Subcutaneous adipose tissue (tissue), 4 donors: ENCODE measurements around the gene OR3A3. TPM values are rescaled to one million over a fixed set of nuclear protein-coding genes. Genes with fewer than 3 reads are reported as not detected.

Experiments
- CTCF ChIP-seq: fragments of 450-650 bp; IDR thresholded peaks from one replicate; pipeline ENCODE4 v1.5.1; 2016; ENCODE audit warnings: low read depth, mild to moderate bottlenecking, control low read depth, antibody characterized with exemption, moderate library complexity
- total RNA-seq, 4 donors: library from RNA; depleted of rRNA; stranded (reverse); fragments of >200 nt; gene quantifications; one replicate each; pipeline ENCODE4 v1.1.0, GENCODE V29; 2016

Gene OR3A3
- total RNA-seq: not detected

GRCh38 chr17:3411070-3411469, at the start of gene OR3A3:
Gene OR3A3 (plus strand): TSS chr17:3411370.
- no peak for TF ChIP-seq CTCF

- no peak for TF ChIP-seq CTCF
These were observed 32.8 kb upstream of the OR3A3 start for GRCh38 chr17:3378321-3378720.

- TF ChIP-seq CTCF: no peak
These were observed 29.2 kb upstream of the OR3A3 start for GRCh38 chr17:3381957-3382356.

DNA sequence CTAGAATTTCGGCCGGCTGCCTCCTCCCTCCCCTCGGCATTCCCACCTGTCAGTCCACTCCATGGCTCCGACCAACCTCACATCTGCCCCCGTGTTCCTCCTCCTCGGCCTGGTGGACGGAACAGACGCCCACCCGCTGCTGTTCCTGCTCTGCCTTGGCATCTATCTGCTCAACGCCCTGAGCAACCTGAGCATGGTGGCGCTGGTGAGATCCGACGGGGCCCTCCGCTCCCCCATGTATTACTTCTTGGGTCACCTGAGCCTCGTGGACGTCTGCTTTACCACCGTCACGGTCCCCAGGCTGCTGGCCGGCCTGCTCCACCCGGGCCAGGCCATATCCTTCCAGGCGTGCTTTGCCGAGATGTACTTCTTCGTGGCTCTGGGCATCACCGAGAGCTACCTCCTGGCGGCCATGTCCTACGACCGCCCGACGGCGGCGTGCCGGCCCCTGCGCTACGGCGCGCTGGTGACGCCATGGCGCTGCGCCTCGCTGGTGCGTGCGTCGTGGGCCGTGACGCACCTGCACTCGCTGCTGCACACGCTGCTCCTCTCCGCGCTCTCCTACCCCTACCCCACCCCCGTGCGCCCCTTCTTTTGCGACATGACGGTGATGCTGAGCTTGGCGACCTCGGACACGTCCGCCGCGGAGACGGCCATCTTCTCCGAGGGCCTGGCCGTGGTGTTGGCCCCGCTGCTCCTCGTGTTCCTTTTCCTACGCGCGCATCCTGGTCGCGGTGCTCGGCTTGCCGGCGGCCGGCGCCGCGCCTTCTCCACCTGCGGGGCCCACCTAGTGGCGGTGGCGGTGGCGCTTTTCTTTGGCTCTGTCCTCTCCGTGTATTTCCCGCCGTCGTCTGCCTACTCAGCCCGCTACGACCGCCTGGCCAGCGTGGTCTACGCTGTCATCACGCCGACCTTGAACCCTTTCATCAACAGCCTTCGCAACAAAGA, 25.0 kb upstream of the OR3A3 start, which contains the start of gene OR3A2:
OR3A2 (minus strand) TSS at position 440 of the 948 bp plus-strand sequence.
- no peak for TF ChIP-seq CTCF

GRCh38 chr17:3389791-3390190, 21.4 kb upstream of the OR3A3 start:
- TF ChIP-seq CTCF: no peak

- TF ChIP-seq CTCF: no peak
These were observed 12.9 kb upstream of the OR3A3 start, which contains the start of gene OR1E1 for GRCh38 chr17:3398310-3398709. Gene OR1E1 (minus strand): TSS chr17:3398410. CDS start chr17:3398410, 0 bp downstream.

DNA sequence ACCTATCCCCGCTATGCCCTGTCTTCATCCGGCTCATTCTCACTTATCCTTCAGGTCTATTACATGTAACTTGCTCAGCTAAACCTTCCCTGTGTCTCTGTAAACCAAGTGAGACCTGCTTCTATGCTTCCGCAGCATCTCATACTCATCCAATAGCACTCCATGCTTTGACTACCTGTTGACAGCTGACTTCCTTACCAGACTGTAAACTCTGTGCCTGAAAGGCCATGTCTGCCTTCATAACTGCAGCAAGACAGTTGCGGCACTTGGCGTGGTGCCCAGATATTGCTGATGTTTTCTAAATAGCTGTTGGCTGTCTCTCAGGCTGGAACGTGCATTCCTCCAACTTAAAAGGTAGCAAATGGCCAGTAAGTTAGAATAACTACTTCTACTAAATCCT, 11.1 kb upstream of the OR3A3 start:
- TF ChIP-seq CTCF: no peak
